Fibroblast of pulmonary artery (primary cell): ENCODE measurements around the gene ATG16L2.

Experiments
- DNase-seq: peaks from one replicate; pipeline ENCODE4 v3.0.0-alpha.2; 2010; ENCODE audit warnings: low read depth
- H3K4me3 ChIP-seq: replicated peaks from 2 replicates; pipeline ENCODE4 v1.5.1; 2011; ENCODE audit warnings: low read depth, mild to moderate bottlenecking, control low read depth, low read length, moderate library complexity
- TF ChIP-seq, protein P1 (sequence below): IDR thresholded peaks from 2 replicates; pipeline ENCODE4 v1.5.1; 2011; ENCODE audit warnings: mild to moderate bottlenecking, control low read depth, low read length, inconsistent platforms; ENCODE audit errors: missing control alignments

The ATG16L2 gene, protein sequence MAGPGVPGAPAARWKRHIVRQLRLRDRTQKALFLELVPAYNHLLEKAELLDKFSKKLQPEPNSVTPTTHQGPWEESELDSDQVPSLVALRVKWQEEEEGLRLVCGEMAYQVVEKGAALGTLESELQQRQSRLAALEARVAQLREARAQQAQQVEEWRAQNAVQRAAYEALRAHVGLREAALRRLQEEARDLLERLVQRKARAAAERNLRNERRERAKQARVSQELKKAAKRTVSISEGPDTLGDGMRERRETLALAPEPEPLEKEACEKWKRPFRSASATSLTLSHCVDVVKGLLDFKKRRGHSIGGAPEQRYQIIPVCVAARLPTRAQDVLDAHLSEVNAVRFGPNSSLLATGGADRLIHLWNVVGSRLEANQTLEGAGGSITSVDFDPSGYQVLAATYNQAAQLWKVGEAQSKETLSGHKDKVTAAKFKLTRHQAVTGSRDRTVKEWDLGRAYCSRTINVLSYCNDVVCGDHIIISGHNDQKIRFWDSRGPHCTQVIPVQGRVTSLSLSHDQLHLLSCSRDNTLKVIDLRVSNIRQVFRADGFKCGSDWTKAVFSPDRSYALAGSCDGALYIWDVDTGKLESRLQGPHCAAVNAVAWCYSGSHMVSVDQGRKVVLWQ

DNA sequence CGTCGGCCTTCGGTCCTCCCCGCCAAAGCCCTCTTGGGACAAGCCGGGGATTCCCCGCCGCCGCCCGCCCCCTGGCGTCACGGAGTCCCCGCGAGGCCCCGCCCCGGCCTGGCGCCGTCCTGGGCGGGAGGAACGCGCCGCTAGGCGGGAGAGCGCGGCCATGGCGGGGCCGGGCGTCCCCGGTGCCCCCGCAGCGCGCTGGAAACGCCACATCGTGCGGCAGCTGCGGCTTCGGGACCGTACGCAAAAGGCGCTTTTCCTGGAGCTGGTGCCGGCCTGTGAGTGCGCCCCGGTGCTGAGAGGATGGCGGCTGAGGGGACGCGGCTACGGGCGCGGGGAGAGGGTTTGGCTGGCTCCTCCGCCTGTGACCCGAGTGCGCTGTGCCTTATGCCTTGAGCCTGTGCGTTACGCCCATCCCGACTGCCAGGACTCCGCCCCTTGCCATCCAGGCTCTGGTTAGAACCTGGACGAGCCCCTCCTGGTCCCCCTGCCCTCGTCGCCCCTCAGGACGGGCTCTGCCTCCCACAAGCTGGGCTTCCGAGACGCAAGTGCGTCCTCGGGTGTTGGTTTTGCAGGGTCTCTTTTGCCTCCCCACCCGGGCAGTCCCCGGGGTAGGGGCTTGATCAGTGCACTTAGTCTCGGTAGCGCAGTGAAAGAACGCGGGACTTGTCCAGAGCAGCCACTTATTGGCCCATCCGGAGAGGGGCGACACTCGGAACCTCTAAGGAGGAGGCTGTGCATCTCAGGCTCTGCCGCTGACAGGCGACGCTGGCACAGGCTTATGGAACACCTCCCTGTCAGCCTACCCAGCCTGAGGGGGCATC is at the start of gene ATG16L2:
ATG16L2 (plus strand) TSS at position 126 of the 824 bp plus-strand sequence; CDS start at position 161, 35 bp downstream.
- peak; percentile 80 for DNase-seq
- TF ChIP-seq, protein P1, sequence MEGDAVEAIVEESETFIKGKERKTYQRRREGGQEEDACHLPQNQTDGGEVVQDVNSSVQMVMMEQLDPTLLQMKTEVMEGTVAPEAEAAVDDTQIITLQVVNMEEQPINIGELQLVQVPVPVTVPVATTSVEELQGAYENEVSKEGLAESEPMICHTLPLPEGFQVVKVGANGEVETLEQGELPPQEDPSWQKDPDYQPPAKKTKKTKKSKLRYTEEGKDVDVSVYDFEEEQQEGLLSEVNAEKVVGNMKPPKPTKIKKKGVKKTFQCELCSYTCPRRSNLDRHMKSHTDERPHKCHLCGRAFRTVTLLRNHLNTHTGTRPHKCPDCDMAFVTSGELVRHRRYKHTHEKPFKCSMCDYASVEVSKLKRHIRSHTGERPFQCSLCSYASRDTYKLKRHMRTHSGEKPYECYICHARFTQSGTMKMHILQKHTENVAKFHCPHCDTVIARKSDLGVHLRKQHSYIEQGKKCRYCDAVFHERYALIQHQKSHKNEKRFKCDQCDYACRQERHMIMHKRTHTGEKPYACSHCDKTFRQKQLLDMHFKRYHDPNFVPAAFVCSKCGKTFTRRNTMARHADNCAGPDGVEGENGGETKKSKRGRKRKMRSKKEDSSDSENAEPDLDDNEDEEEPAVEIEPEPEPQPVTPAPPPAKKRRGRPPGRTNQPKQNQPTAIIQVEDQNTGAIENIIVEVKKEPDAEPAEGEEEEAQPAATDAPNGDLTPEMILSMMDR: peak; percentile 3
- peak within 1 kb of the TSS; percentile 85 for H3K4me3 ChIP-seq

DNA sequence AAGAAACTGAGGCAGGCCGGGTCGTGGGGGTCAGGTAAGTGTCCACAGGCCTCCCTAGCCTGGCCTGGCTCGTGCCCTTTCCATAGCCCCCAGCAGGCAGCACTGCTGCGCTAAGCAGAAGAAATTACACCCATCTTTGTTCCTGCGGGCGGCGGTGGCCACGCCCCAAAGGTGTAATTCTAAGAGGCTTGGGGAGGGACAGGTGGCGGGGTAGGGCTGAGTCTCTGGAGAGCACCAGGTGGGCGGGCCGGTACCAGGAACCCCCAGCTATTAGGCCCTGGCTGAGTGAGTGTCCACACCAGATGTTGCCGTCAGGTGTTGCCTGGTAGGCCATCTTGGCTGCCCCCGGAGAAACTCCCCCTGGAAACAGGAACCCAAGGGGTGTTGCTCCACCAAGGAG is 49.7 kb upstream of the ATG16L2 start:
- TF ChIP-seq, protein P1: no peak
- no peak for DNase-seq
- H3K4me3 ChIP-seq: no peak overlapping the region

DNA sequence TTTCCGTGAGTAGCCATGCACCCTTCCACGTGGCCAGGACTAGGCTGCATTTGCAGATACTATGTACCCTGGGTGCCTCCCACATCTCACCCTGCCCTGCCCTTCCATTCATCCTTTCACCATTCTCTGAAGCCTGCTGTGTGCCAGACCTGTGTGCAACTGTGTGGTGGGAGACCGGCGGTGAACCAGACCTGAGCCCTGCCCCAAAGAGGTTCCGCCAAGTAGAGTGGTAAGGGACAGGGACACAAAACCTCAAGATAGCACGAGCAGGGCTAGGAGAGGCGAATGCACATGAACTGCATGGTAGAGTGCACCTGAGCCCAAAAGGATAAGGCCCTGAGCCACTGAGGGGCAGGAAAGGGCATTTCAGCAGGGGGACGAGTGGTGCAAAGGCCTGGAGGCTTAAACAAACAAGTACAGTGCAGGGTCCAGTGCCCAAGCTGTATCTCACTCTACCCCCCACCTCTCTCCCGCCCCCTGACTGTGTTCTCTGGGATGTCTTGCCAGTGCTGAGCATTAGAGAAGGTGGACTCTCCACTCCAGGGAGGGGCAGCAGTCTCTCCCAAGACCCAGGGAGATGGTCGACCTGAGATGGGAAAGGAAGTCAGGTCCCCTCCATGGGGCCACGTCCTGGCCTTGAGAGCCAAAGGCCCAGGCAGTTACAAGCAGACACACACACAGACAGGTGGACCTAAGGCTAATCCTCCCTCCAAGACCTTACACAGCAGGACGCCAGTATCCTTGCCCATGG is 47.9 kb upstream of the ATG16L2 start:
- DNase-seq: no peak
- no peak overlapping the region for H3K4me3 ChIP-seq
- TF ChIP-seq, protein P1: no peak

DNA sequence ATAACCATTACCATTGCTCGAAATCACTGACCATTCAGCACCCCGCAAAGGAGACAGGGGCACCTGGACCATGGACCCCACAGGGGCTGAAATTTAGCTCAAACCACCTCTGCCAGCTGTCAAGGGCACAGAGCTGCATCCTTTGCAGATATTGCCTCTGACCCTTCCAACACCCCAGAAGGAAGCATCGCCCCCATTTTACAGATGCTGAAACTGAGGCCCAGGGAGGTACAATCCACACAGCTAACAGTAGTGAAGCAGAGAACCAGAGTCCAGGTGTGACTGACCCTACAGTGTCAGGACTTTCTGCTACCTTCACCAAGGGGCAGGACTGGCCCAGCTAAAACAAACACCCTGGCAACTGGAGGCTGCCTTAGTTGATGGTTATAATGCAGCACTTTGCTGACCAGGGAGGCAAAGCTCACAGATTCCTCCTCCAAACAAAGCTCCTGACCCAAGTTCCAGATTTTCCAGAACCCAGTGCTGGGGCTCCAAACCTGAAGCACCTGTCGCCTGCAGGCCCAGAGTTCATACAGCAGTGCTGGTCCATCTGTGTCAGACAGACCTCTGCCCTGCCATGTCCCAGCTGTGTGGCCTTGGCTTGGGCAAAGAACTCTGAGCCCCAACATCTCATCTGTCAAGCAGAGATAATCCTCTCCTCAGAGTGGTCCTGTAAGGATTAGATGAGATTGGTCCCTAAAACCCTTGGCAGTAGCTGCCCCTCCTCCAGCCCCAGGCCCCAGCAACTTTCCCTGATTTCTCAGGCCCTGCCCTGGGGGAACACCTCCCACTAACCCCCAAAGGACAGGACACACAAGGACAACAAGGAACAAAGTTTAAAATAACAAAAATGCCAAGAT is 46.8 kb upstream of the ATG16L2 start:
- DNase-seq: no peak
- TF ChIP-seq, protein P1: no peak
- H3K4me3 ChIP-seq: no peak overlapping the region

DNA sequence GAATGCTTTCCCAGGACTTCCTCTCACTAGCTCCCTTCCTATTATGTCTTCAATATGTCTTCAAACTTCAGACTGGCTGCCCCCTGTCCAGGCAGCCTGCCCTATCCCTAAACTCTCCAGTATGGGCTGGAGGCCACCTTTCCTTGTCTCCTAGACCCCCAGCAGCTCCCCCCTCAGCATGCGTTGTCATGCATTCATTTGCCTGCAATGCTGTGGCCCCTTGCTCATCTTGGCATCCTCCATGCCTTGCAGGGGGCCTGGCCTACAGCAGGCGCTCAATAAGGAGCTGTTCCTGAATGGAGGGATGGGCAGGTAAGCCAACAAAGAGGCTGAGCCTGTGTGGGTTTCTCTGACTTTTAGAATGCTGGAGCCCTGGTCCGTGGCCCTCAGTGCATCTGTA is 45.6 kb upstream of the ATG16L2 start:
- DNase-seq: no peak
- TF ChIP-seq, protein P1: no peak
- H3K4me3 ChIP-seq: no peak overlapping the region
